ENCODE measurements around the gene CSPG5.

CSPG5 gene

GRCh38 chr3:47583320-47584075 is 4.8 kb upstream of the CSPG5 start:
- Histone ChIP-seq H3K27me3 (peaks cover 11% of the 10 kb centered on the region), H3K4me3 (ENCODE audit: low read depth, low read length) (no peak overlapping the region), H3K9me3 (no peaks in the 10 kb centered on the region), H3K36me3 (peaks cover 6% of the 10 kb centered on the region), H3K4me1 (no peaks in the 10 kb centered on the region)
- no peak for DNase-seq
- no peak for TF ChIP-seq CTCF (IDR thresholded peaks at IDR 0.05; ENCODE audit: low read depth, low read length)

- Histone ChIP-seq H3K4me1 (no peaks in the 10 kb centered on the region), H3K4me3 (ENCODE audit: low read depth, low read length) (no peak overlapping the region)
These were observed 3.2 kb upstream of the CSPG5 start for GRCh38 chr3:47581835-47582234.

GRCh38 chr3:47581422-47581821 is 2.8 kb upstream of the CSPG5 start:
- Histone ChIP-seq H3K36me3 (no peaks in the 10 kb centered on the region; the same call in none of the 2 replicates), H3K4me1 (no peaks in the 10 kb centered on the region), H3K9me3 (no peaks in the 10 kb centered on the region), H3K27me3 (peaks cover 17% of the 10 kb centered on the region), H3K4me3 (ENCODE audit: low read depth, low read length) (no peak overlapping the region)
- no peak for TF ChIP-seq CTCF (IDR thresholded peaks at IDR 0.05; ENCODE audit: low read depth, low read length)
- DNase-seq, result no peak

More at GRCh38 chr3:47581835-47582234, 3.2 kb upstream of the CSPG5 start:
- TF ChIP-seq CTCF (IDR thresholded peaks at IDR 0.05; ENCODE audit: low read depth, low read length), result no peak
- H3K9me3 ChIP-seq, result no peaks in the 10 kb centered on the region
- DNase-seq, result no peak
- no peaks in the 10 kb centered on the region; the same call in none of the 2 replicates for H3K36me3 ChIP-seq
- peaks cover 17% of the 10 kb centered on the region for H3K27me3 ChIP-seq

GRCh38 chr3:47580481-47580880 is 1.8 kb upstream of the CSPG5 start:
- H3K27me3 ChIP-seq, result peaks cover 17% of the 10 kb centered on the region
- no peaks in the 10 kb centered on the region for H3K9me3 ChIP-seq
- H3K36me3 ChIP-seq, result no peaks in the 10 kb centered on the region; the same call in 1 of the 2 replicates
- TF ChIP-seq CTCF (IDR thresholded peaks at IDR 0.05; ENCODE audit: low read depth, low read length), result no peak
- no peak overlapping the region for H3K4me3 ChIP-seq (ENCODE audit: low read depth, low read length)
- H3K4me1 ChIP-seq, result no peaks in the 10 kb centered on the region
- DNase-seq, result no peak

GRCh38 chr3:47579875-47580274 is 1.2 kb upstream of the CSPG5 start:
- Histone ChIP-seq H3K27me3 (peaks cover 17% of the 10 kb centered on the region), H3K36me3 (no peaks in the 10 kb centered on the region; the same call in 1 of the 2 replicates)
- TF ChIP-seq CTCF (IDR thresholded peaks at IDR 0.05; ENCODE audit: low read depth, low read length), result no peak

GRCh38 chr3:47578119-47578632 is 489 bp downstream of the CSPG5 start:
- no peaks in the 10 kb centered on the region for H3K9me3 ChIP-seq
- no peaks in the 10 kb centered on the region for H3K4me1 ChIP-seq
- peaks cover 17% of the 10 kb centered on the region for H3K27me3 ChIP-seq
- peak; percentile 57 for DNase-seq
- H3K36me3 ChIP-seq, result no peaks in the 10 kb centered on the region
- TF ChIP-seq CTCF (IDR thresholded peaks at IDR 0.05; ENCODE audit: low read depth, low read length), result no peak
- peak overlapping the region; percentile 31 for H3K4me3 ChIP-seq (ENCODE audit: low read depth, low read length)

More at GRCh38 chr3:47579875-47580274, 1.2 kb upstream of the CSPG5 start:
- H3K9me3 ChIP-seq, result no peaks in the 10 kb centered on the region
- H3K4me1 ChIP-seq, result no peaks in the 10 kb centered on the region
- no peak for DNase-seq
- H3K4me3 ChIP-seq (ENCODE audit: low read depth, low read length), result no peak overlapping the region
